Thoracic aorta (tissue), 2 donors: ENCODE data around the gene USP34. TPM values are rescaled to one million over a fixed set of nuclear protein-coding genes. Genes with fewer than 3 reads are reported as not detected.

Source experiments
- ATAC-seq: fragments of 150-250 bp; one replicate; pipeline ENCODE4 v1.8.0; 2017; ENCODE audit warnings: low read depth; ENCODE audit not compliant: insufficient number of reproducible peaks, low FRiP score
- DNase-seq: peaks from one replicate; pipeline ENCODE4 v3.0.0-alpha.2; 2020; ENCODE audit warnings: low spot score
- H3K27ac ChIP-seq, 2 donors: fragments of 200-600 bp; sonication (generic); 1 replicate in 1 of 2; 2 replicates in 1 of 2; pipeline ENCODE4 v1.5.1; 2016; ENCODE audit warnings: mild to moderate bottlenecking in 2 of 2, moderate library complexity in 2 of 2
- H3K27me3 ChIP-seq: fragments of 200-600 bp; sonication (generic); replicated peaks from 2 replicates; pipeline ENCODE4 v1.6.0; 2016; ENCODE audit warnings: mild to moderate bottlenecking; ENCODE audit not compliant: insufficient read depth
- H3K36me3 ChIP-seq: fragments of 200-600 bp; sonication (generic); one replicate; pipeline ENCODE4 v1.5.1; 2016
- H3K4me1 ChIP-seq, 2 donors: fragments of 200-600 bp; sonication (generic); 1 replicate in 1 of 2; 2 replicates in 1 of 2; pipeline versions ENCODE4 v1.5.1 to v1.6.0; 2016; ENCODE audit warnings: low read depth in 2 of 2, mild to moderate bottlenecking in 1 of 2; ENCODE audit not compliant: control insufficient read depth in 1 of 2
- H3K4me3 ChIP-seq: fragments of 200-600 bp; sonication (generic); 2 replicates; pipeline ENCODE4 v1.5.1; 2016; ENCODE audit warnings: mild to moderate bottlenecking
- H3K9me3 ChIP-seq: fragments of 200-600 bp; sonication (generic); 2 replicates; pipeline ENCODE4 v1.5.1; 2016
- CTCF ChIP-seq: fragments of 200-600 bp; sonication (generic); IDR thresholded peaks from one replicate; pipeline ENCODE4 v1.5.1; 2019; ENCODE audit warnings: antibody characterized with exemption
- total RNA-seq, 2 donors: library from RNA; depleted of rRNA; stranded (reverse); fragments of >200 nt; gene quantifications; one replicate each; pipeline versions ENCODE4 v1.1.0 to v1.2.3, GENCODE V29; 2016

USP34 gene
- total RNA-seq, 2 donors from 2014 or later, result 88.0 to 191 TPM

GRCh38 chr2:61253136-61253535, 217.8 kb downstream of the USP34 start:
- Histone ChIP-seq H3K36me3 (peaks cover 15% of the 10 kb centered on the region), H3K9me3 (no peaks in the 10 kb centered on the region), H3K4me1 (no peaks in the 10 kb centered on the region), H3K27me3 (no peaks in the 10 kb centered on the region), H3K4me3 (no peak overlapping the region), H3K27ac (no peak overlapping the region)
- TF ChIP-seq CTCF, result no peak
- no peak for DNase-seq
- ATAC-seq, result no peak

- H3K36me3 ChIP-seq, result peaks cover 22% of the 10 kb centered on the region
- no peak for ATAC-seq
Observed at GRCh38 chr2:61252031-61252430, 218.9 kb downstream of the USP34 start.

GRCh38 chr2:61249521-61250071, 221.3 kb downstream of the USP34 start:
- ATAC-seq, result no peak

More at GRCh38 chr2:61252031-61252430, 218.9 kb downstream of the USP34 start:
- no peaks in the 10 kb centered on the region for H3K27me3 ChIP-seq
- H3K27ac ChIP-seq, result no peak overlapping the region
- no peaks in the 10 kb centered on the region for H3K9me3 ChIP-seq
- H3K4me3 ChIP-seq, result no peak overlapping the region
- no peak for TF ChIP-seq CTCF
- H3K4me1 ChIP-seq, result no peaks in the 10 kb centered on the region
- DNase-seq, result no peak

GRCh38 chr2:61247204-61247812, 223.6 kb downstream of the USP34 start:
- H3K4me1 ChIP-seq, result no peaks in the 10 kb centered on the region
- no peak overlapping the region for H3K4me3 ChIP-seq
- no peaks in the 10 kb centered on the region for H3K9me3 ChIP-seq
- no peak for ATAC-seq
- no peak for DNase-seq
- H3K27me3 ChIP-seq, result no peaks in the 10 kb centered on the region
- H3K36me3 ChIP-seq, result peaks cover 17% of the 10 kb centered on the region
- H3K27ac ChIP-seq, result no peak overlapping the region
- TF ChIP-seq CTCF, result no peak

More at GRCh38 chr2:61249521-61250071, 221.3 kb downstream of the USP34 start:
- DNase-seq, result no peak
- Histone ChIP-seq H3K27ac (no peak overlapping the region), H3K36me3 (peaks cover 12% of the 10 kb centered on the region), H3K9me3 (no peaks in the 10 kb centered on the region), H3K4me1 (no peaks in the 10 kb centered on the region), H3K4me3 (no peak overlapping the region), H3K27me3 (no peaks in the 10 kb centered on the region)
- TF ChIP-seq CTCF, result no peak

GRCh38 chr2:61244694-61245093, 226.2 kb downstream of the USP34 start:
- Histone ChIP-seq H3K27me3 (no peaks in the 10 kb centered on the region), H3K4me3 (no peak overlapping the region), H3K9me3 (no peaks in the 10 kb centered on the region), H3K27ac (no peak overlapping the region), H3K4me1 (no peaks in the 10 kb centered on the region), H3K36me3 (peaks cover 29% of the 10 kb centered on the region)
- ATAC-seq (no peak), DNase-seq (no peak)
- no peak for TF ChIP-seq CTCF
